Progenitor cell of endocrine pancreas (in vitro differentiated cells): ENCODE results near the gene VPS33B. TPM values are rescaled to one million over a fixed set of nuclear protein-coding genes. Genes with fewer than 3 reads are reported as not detected.
"Not testable (repeated sequence)": the region's sequence is repeated elsewhere in the genome, so short reads cannot be mapped to it uniquely, and the experiment has no call there.

Experiments
- DNase-seq: peaks from one replicate; pipeline ENCODE4 v3.0.0; 2021; ENCODE audit warnings: low spot score; ENCODE audit not compliant: unreplicated experiment
- H3K27ac Mint-ChIP-seq: 2 replicates; pipeline ENCODE4 v1.8.0; 2021; ENCODE audit warnings: mild to moderate bottlenecking, moderate library complexity, mixed read lengths
- H3K27me3 Mint-ChIP-seq: 2 replicates; pipeline ENCODE4 v1.8.0; 2021; ENCODE audit warnings: mixed read lengths
- H3K36me3 Mint-ChIP-seq: 2 replicates; pipeline ENCODE4 v1.8.0; 2022; ENCODE audit warnings: mixed read lengths; ENCODE audit not compliant: insufficient read depth
- H3K4me1 Mint-ChIP-seq: 2 replicates; pipeline ENCODE4 v1.8.0; 2021; ENCODE audit warnings: low read depth, mixed read lengths
- H3K4me3 Mint-ChIP-seq: 2 replicates; pipeline ENCODE4 v1.8.0; 2021; ENCODE audit warnings: low read depth, mild to moderate bottlenecking, moderate library complexity, mixed read lengths
- H3K9me3 Mint-ChIP-seq: 2 replicates; pipeline ENCODE4 v1.8.0; 2021; ENCODE audit warnings: low read depth, mixed read lengths
- total RNA-seq: library from RNA; stranded (reverse); gene quantifications from 2 replicates; pipeline ENCODE4 v1.2.1, GENCODE V29; 2021
- TF ChIP-seq, protein P1 (sequence below): fragments of 200-600 bp; sonication (generic); IDR thresholded peaks from one replicate; pipeline ENCODE4 v1.5.0; 2021; ENCODE audit warnings: antibody characterized with exemption, mild to moderate bottlenecking; ENCODE audit not compliant: unreplicated experiment

Gene VPS33B
- total RNA-seq, 1 donor from 2014 or later = 28.0 TPM

DNA sequence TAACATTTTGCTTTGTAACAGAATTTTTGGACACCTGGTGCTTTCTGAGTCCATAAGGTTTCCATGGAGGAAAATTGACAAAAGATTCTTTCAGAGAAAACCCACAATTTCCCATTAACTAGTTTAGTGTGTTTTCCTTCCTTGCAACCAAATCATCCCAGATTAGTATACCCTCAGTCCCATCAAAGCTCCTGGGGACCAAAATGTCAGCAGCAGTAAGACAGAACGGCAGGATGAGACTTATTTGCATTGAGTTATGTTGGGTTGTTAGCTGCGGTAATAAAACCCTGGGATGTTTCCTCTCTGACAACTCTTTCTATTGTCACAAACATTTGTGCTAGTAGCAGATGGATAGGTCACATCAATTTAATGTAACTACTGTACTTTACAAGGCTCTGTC lies 32.4 kb upstream of the VPS33B start:
- peaks cover under 1% of the 10 kb centered on the region for H3K9me3 Mint-ChIP-seq
- peaks cover 50% of the 10 kb centered on the region for H3K27me3 Mint-ChIP-seq
- DNase-seq = no peak

DNA sequence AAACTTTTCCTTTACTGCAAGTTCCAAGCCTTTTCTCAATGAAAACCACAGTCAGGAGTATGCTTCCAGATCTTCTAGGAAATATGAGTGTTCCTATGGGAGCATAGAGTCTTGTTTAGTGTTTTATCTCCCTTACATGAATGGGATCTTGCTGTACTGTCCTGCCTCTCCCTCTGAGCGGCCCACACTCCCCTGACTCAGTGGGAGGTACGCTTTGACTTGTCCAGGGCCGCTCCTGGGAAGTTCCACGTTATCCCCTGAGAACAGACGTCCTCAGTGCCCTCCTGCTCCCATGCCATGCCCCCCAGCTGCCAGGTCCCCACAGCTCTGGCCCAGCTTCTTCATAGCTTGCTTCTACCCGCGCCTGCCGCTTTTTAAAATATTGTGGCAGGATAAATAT lies 28.9 kb upstream of the VPS33B start:
- TF ChIP-seq, protein P1, sequence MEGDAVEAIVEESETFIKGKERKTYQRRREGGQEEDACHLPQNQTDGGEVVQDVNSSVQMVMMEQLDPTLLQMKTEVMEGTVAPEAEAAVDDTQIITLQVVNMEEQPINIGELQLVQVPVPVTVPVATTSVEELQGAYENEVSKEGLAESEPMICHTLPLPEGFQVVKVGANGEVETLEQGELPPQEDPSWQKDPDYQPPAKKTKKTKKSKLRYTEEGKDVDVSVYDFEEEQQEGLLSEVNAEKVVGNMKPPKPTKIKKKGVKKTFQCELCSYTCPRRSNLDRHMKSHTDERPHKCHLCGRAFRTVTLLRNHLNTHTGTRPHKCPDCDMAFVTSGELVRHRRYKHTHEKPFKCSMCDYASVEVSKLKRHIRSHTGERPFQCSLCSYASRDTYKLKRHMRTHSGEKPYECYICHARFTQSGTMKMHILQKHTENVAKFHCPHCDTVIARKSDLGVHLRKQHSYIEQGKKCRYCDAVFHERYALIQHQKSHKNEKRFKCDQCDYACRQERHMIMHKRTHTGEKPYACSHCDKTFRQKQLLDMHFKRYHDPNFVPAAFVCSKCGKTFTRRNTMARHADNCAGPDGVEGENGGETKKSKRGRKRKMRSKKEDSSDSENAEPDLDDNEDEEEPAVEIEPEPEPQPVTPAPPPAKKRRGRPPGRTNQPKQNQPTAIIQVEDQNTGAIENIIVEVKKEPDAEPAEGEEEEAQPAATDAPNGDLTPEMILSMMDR = no peak
- Mint-ChIP-seq H3K9me3 (no peaks in the 10 kb centered on the region), H3K27me3 (peaks cover 66% of the 10 kb centered on the region), H3K27ac (no peak overlapping the region), H3K4me1 (peaks cover 2% of the 10 kb centered on the region), H3K36me3 (no peaks in the 10 kb centered on the region), H3K4me3 (no peak overlapping the region)
- no peak for DNase-seq

More for the DNA sequence above, 32.4 kb upstream of the VPS33B start:
- Mint-ChIP-seq H3K4me1 (peaks cover 4% of the 10 kb centered on the region), H3K27ac (no peak overlapping the region), H3K36me3 (no peaks in the 10 kb centered on the region), H3K4me3 (no peak overlapping the region)
- TF ChIP-seq, protein P1 = no peak

DNA sequence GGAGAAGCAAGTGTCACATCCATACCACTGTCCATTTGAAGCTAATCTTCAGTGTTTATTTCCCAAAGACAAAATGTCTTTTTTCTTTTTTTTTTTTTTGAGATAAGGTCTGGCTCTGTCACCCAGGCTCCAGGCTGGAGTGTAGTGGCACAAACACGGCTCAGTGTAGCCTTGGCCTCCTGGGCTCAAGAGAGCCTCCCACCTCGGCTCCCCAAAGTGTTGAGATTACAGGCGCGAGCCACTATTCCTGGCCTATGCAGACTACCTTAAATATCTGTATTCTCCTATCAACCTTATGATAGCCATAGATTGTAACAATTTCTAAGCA lies 27.7 kb upstream of the VPS33B start:
- H3K4me3 Mint-ChIP-seq = no peak overlapping the region
- H3K27ac Mint-ChIP-seq = no peak overlapping the region
- DNase-seq = no peak
- TF ChIP-seq, protein P1 = no peak
- H3K9me3 Mint-ChIP-seq = no peaks in the 10 kb centered on the region
- H3K4me1 Mint-ChIP-seq = no peaks in the 10 kb centered on the region
- peaks cover 57% of the 10 kb centered on the region for H3K27me3 Mint-ChIP-seq
- no peaks in the 10 kb centered on the region for H3K36me3 Mint-ChIP-seq

DNA sequence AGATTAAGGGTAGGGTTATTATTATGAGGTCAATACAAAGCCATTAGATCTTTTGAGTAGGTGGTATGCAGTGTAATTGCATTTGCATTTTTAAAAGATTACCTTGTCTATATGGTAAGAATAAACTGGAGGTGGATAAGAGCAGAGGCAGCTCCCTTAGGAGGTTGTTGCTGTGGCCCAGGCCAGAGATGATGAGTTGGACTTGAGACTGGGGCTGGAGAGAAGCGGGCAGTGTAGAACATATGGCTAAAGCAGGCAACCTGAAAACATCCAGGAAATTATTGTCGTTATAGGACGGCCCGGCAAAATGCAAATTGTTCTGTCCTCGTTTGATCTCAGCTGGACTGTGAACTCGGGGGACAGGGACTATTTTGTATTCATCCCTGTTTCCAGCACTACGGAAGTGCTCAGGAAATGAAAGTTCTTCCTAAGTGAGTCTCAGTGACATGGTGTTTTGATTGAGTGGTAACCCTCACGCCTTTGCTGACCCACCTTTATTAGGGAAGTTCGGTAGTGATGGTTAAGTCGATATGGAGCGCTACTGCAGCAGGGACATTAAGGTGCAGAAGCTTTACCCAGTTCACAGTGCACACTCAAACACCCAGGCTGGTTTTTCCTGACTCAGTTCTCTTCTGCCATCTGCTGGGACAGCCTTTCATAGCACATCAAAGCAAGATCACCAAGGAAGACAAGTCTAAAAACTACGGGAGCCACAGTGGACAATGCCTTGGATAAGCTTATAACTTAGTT lies 27.2 kb upstream of the VPS33B start:
- no peaks in the 10 kb centered on the region for H3K36me3 Mint-ChIP-seq
- peaks cover 52% of the 10 kb centered on the region for H3K27me3 Mint-ChIP-seq
- no peaks in the 10 kb centered on the region for H3K9me3 Mint-ChIP-seq
- TF ChIP-seq, protein P1 = peak; percentile 68
- no peak overlapping the region for H3K27ac Mint-ChIP-seq
- peak; percentile 25 for DNase-seq
- no peak overlapping the region for H3K4me3 Mint-ChIP-seq
- no peaks in the 10 kb centered on the region for H3K4me1 Mint-ChIP-seq

DNA sequence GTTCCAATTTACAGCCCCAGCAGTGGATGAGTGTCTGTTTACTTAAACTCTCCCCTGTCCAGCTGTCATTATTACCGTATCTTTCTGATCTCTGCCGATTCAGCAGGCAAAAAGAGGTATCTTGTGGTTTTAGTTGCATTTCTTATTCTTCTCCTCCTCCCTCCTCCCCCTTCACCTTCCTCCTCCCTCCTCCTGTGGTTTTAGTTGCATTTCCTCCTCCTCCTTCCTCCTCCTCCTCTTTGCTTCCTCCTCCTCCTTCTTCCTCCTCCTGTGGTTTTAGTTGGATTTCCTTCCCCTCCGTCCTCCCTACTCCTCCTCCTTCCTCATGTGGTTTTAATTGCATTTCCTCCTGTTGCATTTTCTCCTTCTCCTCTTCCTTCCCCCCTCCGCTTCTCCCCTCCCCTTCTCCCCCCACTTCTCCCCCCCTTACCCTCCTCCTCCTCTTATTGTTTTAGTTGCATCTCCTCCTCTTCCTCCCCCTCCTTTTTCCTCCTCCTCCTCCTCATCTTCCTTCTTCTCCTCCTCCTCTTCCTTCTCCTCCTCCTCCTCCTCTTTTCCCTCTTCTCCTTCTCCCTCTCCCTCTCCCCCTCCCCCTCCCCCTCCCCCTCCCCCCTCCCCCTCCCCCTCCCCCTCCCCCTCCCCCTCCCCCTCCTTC lies 25.3 kb upstream of the VPS33B start:
- Mint-ChIP-seq H3K9me3 (no peaks in the 10 kb centered on the region), H3K27me3 (peaks cover 37% of the 10 kb centered on the region), H3K27ac (no peak overlapping the region), H3K4me3 (no peak overlapping the region), H3K4me1 (no peaks in the 10 kb centered on the region), H3K36me3 (no peaks in the 10 kb centered on the region)
- no peak for DNase-seq
- TF ChIP-seq, protein P1 = no peak

DNA sequence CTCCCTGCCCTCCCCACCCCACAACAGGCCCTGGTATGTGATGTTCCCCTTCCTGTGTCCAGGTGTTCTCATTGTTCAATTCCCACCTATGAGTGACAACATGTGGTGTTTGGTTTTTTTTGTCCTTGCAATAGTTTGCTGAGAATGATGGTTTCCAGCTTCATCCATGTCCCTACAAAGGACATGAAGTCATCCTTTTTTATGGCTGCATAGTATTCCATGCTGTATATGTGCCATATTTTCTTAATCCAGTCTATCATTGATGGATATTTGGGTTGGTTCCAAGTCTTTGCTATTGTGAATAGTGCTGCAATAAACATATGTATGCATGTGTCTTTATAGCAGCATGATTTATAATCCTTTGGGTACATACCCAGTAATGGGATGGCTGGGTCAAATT lies 23.7 kb upstream of the VPS33B start:
- not testable (repeated sequence) for H3K4me3 Mint-ChIP-seq, H3K9me3 Mint-ChIP-seq, H3K27ac Mint-ChIP-seq, DNase-seq, H3K36me3 Mint-ChIP-seq, H3K4me1 Mint-ChIP-seq
- peaks cover 26% of the 10 kb centered on the region for H3K27me3 Mint-ChIP-seq
